Measurements from ENCODE around the gene RHEB.
"Not testable (repeated sequence)": the region's sequence is repeated elsewhere in the genome, so short reads cannot be mapped to it uniquely, and the experiment has no call there.

RHEB gene

GRCh38 chr7:151519765-151520418 lies at the start of gene RHEB:
Gene RHEB, minus strand, starts transcription at chr7:151519895. Its CDS starts 384 bp downstream, at chr7:151519511.
- peak; percentile 99 for DNase-seq

- no peak for DNase-seq
Observed at GRCh38 chr7:151566897-151567320, 47.2 kb upstream of the RHEB start.

- DNase-seq, result no peak
Observed at GRCh38 chr7:151565541-151565940, 45.8 kb upstream of the RHEB start.

GRCh38 chr7:151560243-151560642 lies 40.5 kb upstream of the RHEB start:
- DNase-seq, result no peak

- no peak for DNase-seq
Observed at GRCh38 chr7:151559557-151560183, 40.0 kb upstream of the RHEB start.

- DNase-seq, result no peak
Observed at GRCh38 chr7:151558575-151558974, 38.9 kb upstream of the RHEB start.

- no peak for DNase-seq
Observed at GRCh38 chr7:151556592-151556991, 36.9 kb upstream of the RHEB start.

GRCh38 chr7:151553356-151553755 lies 33.7 kb upstream of the RHEB start:
- no peak for DNase-seq

- no peak for DNase-seq
Observed at GRCh38 chr7:151552352-151553028, 32.8 kb upstream of the RHEB start.

GRCh38 chr7:151551820-151552219 lies 32.1 kb upstream of the RHEB start:
- DNase-seq, result no peak

- DNase-seq, result no peak
Observed at GRCh38 chr7:151550656-151551286, 31.1 kb upstream of the RHEB start.

- no peak for DNase-seq
Observed at GRCh38 chr7:151549644-151550043, 29.9 kb upstream of the RHEB start.

- DNase-seq, result no peak
Observed at GRCh38 chr7:151549083-151549482, 29.4 kb upstream of the RHEB start.

- DNase-seq, result no peak
Observed at GRCh38 chr7:151544183-151544582, 24.5 kb upstream of the RHEB start.

GRCh38 chr7:151542606-151543130 lies 23.0 kb upstream of the RHEB start:
- DNase-seq, result no peak

- DNase-seq, result no peak
Observed at GRCh38 chr7:151541709-151542499, 22.2 kb upstream of the RHEB start.

GRCh38 chr7:151540146-151540545 lies 20.5 kb upstream of the RHEB start:
- DNase-seq, result no peak

GRCh38 chr7:151539088-151539671 lies 19.5 kb upstream of the RHEB start:
- peak; percentile 42 for DNase-seq

- no peak for DNase-seq
Observed at GRCh38 chr7:151537818-151538561, 18.3 kb upstream of the RHEB start.

GRCh38 chr7:151536178-151536577 lies 16.5 kb upstream of the RHEB start:
- not testable (repeated sequence) for DNase-seq

- DNase-seq, result no peak
Observed at GRCh38 chr7:151529842-151530241, 10.1 kb upstream of the RHEB start.
